Fibroblast of skin of scalp (primary cell): ENCODE results near the gene FAM171A1.

Source experiments
- DNase-seq: peaks from one replicate; pipeline ENCODE4 v3.0.0-alpha.2; 2013

FAM171A1 gene

DNA sequence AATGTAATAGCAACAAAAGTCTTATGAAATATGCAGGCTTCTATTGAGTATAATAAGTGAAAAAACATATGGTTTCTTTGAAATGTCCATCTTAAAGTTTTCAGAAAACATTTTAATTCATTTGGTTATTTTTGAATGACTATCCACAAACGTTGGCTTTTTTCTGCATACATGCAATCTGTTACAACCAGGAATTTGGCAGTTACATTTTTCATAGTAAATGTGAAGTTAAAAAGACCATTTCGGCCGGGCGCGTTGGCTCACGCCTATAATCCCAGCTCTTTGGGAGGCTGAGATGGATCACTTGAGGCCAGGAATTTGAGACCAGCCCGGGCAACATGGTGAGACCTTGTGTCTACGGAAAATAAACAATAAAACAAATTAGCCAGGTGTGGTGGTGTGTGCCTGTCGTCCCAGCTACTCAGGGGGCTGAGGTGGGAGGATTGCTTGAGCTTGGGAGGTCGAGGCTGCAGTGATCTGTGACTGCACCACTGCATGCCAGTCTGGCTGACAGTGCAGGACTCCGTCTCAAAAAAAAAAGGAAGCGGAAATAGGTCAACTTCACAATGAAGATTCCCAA, 128.7 kb downstream of the FAM171A1 start:
- DNase-seq: no peak

DNA sequence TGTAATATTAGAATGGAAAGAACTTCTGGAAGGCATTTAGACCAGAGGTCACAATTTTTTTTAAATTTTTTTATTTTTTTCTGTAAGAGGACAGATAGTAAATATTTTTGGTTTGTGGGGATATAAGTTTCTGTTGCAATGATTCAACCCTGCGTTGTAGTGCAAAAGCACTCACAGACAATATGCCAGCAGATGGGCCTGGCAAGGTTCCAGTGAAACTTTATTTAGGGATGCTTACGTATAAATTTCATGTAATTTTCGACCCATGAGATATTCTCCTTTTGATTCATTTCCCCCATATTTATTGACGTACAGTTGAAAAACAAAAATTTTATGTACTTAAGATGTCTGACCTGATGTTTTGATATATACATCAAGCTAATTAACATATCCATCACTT, 129.8 kb downstream of the FAM171A1 start:
- DNase-seq: no peak

DNA sequence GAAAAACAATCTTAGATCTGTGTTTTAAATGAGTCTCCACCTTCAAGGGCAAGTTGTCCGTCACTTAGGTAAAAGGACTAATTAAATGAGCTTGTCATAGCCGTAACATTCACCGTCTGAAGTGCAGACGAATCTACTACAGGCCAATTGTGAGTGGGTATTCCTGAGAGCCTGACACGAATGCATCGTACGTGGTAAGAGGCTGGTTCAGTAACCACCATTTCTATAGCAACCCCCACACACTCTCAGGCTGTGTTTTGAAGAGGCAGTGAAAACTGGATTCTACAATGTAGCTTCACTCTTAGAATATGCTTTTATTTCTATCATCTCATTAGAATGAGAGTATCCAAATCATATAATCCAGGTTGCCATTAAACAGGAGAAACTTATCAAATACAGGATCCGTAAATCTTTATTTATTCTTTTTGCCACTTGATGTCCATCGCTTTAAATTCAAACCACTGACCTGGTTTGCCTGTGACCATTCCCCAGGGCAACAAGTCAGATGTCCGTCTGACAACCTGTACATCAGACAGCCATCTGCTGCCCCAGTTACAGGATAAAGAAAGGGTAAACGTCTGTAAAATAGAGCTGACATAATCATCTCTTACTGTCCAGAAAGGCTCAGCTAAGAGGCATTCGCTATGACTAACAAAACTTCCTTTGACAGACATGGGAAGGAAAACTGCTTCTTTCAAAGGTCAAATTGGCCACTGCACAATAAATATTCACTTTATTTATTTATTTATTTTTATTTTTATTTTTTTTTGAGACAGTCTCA, 132.3 kb downstream of the FAM171A1 start:
- DNase-seq: no peak

DNA sequence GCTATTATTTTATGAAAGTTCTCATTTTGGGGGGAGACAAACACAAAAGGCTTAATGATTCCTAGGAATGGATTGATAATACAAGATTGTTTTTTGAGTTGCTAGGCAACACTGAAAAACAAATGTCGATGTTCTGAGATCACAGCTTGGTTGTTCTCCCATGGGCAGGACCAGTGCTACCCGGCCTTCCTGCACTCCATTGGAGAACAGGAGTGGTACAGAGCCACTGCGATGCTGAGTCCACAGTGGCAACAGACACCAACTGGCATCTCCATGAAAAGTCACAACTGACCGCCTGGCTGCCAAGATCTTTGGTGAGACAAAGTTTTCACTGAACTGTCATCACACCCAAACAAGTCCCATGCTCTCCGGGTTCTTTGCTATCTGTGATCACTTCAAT, 133.7 kb downstream of the FAM171A1 start:
- DNase-seq: peak; percentile 64

DNA sequence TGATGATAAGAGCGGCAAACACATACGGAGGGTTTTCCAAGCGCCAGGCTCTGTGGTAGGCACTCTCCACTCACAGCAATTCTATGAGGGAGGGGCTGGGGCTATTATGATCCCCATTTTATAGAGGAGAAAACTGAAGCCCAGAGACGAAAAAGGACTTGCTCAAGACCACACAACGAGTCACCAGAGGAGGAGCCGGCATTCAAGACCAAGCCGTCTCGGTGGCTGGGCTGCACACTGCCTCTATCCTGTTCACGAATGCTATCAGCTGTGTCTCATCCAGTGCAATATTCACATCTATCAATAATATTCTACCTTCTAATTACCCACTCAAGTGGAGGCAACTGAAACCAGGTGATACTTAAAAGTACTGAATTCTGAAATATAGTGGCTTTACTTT, 134.7 kb downstream of the FAM171A1 start:
- no peak for DNase-seq

DNA sequence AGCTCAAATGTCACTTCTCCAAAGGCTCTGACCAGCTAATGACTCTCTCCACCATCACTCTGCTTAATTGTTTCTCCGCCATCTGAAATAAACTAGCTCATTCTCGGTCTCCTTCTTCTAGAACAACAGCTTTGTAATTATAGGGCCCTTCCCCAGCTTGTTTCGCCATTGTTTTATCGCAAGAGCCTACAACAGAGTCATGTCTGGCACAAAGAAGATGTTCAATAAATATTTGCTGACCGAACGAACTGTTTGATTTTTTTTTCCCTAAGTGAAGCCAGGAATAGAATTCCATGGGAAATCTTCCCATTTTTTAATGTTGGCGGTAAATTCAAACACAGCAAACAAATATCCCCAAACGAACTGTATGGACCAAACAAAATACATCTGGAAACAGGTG, 138.8 kb downstream of the FAM171A1 start:
- no peak for DNase-seq

DNA sequence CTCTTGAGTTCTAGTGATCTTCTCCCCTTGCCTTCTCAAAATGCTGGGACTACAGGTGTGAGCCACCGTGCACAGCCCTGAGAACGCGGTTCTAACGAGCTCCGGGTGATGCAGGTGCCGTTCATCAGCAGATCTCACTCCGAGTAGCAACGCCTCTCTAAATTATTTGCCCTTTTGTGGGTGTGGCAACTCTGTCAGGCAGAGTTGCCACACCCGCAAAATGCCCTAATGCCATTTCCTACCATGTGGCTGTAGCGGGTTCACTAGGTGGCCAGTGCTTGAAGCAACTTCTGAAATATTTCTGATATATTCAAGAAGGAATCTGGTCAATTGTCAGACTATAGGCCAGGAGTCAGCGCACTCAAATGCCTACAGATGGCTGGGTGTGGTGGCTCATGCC, 139.7 kb downstream of the FAM171A1 start:
- no peak for DNase-seq

DNA sequence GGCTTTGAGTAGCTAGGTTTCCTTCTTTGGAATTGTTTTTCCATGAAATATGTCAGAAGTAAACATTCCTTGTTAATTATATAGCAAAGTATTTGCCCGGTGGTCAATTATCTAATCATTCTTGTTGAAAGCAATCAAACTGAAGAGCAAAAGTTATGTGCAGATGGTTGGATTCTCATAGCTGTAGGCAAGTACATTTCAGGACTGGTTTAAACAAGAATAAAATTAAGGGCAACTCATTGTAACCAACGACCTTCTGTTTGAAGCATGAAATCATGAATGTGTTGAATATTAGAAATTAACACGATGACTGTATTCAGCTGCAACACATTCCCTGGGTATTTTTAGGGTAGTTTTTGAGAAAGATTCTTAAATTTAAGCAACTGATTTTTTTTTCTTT, 140.8 kb downstream of the FAM171A1 start:
- DNase-seq: no peak

DNA sequence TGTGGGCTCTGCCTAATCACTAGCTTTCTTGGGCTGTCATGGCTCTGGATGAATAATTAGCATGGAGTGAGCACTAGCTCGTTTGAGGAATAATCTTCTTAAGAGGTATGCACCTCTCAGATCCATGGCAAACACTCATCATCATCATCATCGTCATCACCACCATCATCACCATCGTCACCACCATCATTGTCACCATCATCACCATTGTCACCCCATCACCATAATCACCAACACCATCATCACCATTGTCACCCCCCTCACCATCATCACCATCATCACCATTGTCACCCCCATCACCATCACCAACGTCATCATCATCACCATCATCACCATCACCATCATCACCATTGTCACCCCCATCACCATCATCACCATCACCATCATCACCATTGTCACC, 141.8 kb downstream of the FAM171A1 start:
- no peak for DNase-seq

DNA sequence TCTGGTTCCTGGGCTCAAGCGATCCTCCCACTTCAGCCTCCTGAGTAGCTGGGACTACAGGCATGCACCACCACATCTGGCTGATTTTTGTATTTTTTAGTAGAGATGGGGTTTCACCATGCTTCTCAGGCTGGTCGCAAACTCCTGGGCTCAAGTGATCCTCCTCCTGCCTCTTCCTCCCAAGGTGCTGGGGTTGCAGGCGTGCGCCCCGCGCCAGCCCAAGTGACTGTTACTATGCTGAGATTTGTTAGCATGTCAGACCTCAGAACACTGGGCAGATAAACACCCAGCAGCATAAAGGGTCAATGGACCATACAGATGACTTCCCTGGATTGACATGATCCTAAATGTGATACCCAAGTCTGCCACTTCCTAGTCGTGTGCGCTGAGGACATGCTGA, 142.7 kb downstream of the FAM171A1 start:
- no peak for DNase-seq

DNA sequence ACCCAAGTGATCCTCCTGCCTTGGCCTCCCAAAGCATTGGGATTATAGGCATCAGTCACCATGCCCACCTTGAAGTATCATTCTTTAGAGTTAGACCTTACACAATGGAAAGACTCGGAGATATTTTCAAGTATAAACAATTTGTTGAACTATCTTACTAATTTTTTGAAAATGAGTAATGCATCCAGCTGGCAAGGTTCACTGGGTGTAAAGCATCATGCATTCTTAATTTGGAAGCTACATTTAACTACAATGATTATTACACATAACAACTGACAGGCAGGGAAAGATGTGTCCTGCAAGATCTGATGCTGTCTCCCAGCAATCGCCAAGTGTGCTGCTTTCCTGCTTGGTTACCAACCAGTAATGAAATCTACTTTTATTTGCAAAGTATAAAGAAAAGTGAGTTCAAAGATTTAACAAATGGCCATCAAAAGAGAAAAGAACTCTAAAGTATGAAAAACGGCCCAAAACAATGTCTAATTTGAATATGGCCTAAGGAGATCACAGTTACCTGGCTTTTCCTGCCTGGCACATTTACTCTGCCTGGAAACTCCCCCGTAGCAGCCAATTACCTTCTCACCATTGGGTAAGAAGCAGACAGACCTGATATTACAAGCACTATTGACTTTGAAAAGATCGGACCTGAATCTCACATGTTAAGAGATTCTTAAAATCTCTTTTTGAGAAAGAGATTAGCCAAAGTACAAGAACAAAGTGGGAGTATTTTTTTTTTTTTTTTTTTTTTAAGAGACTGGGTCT, 143.3 kb downstream of the FAM171A1 start:
- DNase-seq: peak; percentile 42

DNA sequence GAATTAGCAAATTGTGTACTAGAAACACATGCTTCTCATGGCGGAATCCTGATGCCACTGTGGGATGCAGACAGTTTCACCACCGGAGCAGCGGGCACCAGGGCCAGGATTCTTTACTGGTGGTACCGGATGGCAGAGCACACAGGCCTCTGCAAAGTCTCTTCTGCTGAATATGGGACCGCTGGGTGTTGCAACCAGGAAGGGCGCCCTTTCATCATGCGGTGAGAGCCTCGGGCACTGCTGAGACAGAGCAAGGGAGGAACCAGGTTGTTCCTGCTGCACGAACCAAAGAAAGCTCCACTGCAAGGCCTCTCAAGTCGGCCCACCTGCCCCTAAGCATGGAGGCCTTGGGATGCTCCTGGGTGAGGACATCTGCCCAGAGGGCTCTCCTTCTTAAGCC, 145.6 kb downstream of the FAM171A1 start:
- no peak for DNase-seq

DNA sequence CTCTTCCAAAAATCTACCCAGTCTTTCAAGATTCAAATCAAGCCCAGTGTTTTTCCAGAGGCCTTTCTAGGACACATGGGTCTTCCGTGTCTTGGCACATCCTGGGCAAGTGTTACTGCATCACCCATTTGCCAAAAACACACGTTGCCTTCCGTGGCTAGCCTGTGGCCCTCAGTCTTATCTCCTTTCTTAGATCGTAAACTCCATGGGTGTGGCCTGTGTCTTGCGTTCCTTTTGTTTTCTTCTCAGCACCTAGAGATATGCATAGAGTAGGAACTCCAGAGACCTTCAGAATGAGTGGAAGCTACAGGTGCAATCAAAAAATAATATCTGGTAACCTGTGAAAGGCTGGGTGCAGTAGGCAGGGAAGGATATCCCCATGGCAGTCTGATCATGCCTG, 146.1 kb downstream of the FAM171A1 start:
- DNase-seq: no peak

DNA sequence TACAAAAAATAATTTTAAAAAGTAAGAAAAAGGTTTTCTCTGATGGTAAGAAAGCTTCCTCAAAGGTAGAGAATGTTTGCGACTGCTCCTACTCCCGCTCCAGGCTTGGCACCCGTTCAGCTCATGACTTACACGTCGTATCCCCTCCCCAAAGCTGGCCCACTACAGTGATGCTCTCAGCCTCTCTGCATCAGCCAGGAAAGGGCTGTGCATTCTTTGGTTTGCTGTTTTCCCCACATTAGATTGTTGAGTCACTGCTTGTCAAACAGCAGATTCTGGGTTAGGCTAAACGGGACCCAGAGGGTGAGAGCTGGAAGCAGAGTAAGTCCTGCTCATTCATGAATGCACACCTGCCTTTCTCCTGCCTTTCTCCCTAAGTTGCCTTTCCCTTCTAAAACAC, 147.9 kb downstream of the FAM171A1 start:
- peak; percentile 69 for DNase-seq

DNA sequence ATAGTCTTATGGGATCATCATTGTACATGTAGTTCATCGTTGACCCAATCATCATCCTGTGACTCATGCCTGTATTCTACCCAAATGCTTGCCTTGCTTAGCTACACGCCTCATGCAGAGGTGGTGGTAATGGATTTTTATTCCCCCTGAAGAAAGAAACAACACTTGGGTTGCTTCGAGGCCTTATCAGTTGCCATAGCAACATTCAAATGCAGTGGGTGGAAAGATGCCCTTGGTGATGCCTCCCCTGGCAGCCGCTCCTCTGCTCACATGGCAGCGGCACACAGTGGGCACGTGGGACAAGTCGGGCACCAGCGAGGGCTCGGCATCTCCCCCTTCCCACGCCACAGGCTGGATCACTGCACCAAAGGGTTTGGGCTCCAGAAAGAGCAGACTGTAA, 148.6 kb downstream of the FAM171A1 start:
- no peak for DNase-seq

DNA sequence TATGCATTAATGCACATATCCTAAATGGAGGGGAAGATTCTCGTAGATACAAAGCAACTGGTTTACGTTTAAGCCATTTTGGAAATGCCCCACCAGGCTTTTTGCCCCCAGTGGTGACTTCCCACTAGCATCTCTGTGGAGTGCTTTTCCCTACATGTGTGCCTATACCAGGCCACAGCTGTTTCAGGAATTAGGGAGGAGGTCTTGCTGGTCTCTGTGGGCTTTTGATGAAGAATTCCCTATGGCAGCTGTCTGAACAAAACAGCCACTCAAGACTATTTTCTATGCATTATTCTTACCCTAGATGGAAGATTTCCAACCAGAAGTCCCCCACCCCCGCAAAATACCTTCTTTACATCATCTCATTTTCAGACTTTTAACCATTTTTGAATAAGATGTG, 150.6 kb downstream of the FAM171A1 start:
- DNase-seq: no peak

DNA sequence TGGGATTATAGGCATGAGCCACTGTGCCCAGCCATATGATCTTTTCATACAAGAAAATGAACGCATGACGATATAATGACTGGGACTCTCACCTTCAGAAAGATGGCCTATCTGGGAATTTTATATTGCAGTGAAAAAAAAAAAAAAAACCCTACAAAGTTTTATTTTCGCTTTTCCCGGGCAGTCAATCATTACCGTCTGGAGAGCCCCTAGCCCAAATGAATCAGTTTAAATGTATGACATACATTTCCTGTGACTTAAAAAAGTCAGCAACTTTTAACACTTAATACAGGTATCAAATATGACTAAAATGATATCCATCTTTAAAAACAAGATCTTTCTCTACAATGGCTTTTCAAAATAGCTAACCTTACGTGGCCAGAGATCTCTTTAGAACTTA, 154.4 kb downstream of the FAM171A1 start:
- DNase-seq: no peak

DNA sequence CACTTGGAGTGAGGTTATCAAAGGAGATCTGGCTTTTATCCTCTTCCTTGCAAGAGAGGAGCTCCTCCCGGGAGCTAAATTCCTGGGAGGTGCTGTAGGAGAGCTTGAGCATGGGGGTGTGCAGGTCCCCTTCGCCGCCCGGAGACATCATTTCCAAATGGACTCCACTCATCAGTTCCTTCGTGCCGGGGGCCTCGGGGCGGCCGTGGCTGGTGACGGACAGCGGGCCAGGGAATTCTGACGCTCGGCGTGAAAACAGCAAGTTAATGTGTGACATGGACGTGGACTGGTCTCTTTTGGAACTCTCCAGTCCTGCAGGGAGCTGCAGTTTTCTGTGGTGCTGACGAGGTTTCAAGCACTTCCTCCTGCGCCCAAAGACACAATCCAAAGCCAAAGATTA, 156.9 kb downstream of the FAM171A1 start:
- no peak for DNase-seq

DNA sequence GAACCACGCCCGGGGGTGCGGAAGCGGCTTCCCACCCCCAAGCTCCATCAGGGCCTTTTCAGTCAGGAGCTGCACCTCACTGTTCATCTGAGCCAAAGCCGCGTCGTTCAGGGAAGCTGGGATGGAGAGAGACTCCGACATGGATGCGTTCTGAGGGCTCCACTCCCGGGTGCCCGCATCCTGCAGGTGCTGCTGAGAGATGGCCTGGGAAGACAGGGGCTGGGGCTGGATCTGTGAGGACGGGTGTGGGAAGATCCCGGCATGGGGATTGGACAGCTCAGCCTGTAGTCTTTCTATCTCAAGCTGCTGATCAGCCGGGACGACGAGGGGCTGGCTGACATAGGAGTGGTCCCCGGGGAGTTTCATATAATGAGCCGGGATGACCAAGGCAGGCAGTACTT, 157.6 kb downstream of the FAM171A1 start:
- DNase-seq: no peak

DNA sequence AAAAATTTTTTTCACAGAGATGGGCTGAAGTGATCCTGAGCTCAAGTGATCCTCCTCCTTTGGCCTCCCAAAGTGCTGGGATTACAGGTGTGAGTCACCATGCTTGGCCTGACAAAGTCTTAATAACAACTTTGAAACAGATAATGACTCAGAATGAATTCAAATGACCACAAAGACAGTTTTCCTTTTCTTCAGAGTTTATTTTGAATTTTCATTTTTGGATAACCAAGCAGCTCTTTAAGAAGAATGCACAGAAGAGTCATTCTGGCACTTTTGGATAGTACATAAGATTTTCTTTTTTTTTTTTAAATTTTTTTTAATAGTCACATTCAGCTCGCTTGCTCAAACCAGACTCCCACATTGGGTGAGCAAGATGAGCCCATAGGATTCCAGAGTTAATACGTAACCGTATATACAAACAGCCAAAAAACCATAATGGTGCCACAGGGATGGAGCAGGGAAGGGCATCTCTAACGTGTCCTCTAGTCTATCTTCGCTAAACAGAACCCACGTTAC, 159.6 kb downstream of the FAM171A1 start:
- DNase-seq: peak; percentile 84

DNA sequence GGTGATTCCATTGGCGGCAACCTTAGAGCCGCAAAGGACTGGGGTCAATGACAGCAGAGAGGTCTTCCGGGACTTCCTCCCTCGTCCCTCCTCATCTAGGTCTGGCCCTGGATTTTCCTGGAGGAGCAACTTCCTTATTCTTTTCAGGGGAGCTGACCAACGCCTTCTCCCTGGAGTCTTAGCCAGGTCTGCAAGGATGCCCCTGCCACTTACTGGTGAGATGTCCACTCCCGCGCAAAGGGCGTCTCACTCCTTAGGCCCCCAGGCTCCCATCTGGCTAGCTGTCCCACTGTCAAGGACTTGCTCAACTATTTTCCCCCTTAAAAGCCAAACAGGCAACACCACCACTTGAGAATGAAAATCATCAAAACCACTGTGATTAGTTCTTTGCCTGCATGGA, 160.6 kb downstream of the FAM171A1 start:
- DNase-seq: no peak

DNA sequence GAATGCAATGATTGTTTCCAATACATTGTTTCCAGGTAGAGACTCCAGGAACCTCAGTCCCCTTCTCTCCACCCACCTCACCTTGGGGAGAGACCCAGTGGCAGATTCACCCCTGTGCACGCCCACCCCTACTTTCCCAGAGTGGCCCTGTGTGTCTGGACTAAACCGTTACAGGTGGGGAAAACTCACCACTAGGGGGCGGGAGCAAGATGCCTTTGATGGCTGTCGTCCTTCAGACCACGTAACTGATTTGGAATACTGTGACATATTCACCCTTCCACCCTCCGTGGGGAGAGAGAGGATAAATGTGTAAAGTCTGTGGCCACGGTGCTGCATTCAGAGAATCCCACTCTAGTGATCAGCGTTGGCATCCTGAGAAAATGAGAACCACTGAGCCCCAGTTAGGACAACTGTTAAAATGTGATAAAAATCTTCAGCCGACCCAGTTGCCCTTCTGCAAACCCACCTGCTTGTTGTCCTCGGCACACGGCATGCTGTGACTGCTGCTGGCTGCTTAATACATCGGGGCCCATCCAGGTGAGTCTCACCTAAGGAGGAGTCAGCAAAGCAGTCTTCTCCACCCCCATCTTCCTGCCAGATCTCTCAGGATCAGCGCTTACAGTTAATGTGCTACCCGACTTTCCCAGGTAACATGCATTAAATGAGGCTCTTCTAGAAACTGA, 161.1 kb downstream of the FAM171A1 start:
- peak; percentile 68 for DNase-seq

DNA sequence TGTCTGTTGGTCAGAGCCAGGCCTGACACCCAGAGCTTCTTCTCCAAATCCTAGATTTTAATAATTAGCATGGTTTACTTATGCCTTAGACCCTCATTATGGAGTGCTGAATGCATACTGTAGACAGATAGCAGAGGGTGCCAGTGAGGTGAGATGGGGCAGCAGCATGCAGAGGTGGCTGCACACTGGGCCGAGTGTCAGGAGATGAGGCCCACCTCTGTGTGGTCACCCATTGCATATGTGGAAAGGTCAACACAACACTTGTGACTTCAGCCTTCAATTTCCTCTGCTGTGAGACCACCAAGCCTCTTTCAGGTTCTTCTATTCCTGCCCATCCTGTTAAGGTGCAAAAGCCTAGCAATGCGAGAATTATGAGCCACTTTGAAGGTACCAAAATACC, 162.9 kb downstream of the FAM171A1 start:
- DNase-seq: no peak
